ENCODE results near the gene CABLES2. TPM values are rescaled to one million over a fixed set of nuclear protein-coding genes. Genes with fewer than 3 reads are reported as not detected.

The CABLES2 gene
- total RNA-seq, 2 experiments from 2014 or later: 14.8 to 22.5 TPM

GRCh38 chr20:62428396-62429295 is 21.6 kb upstream of the CABLES2 start:
- H2AFZ ChIP-seq (ENCODE audit: low read length): no peak overlapping the region
- no peaks in the 10 kb centered on the region for H4K20me1 ChIP-seq (ENCODE audit: insufficient read depth, low read length)
- TF ChIP-seq EZH2phosphoT487 (IDR thresholded peaks at IDR 0.05; ENCODE audit: borderline replicate concordance, low read depth, low read length): no peak
- H3K36me3 ChIP-seq (ENCODE audit: insufficient read depth, low read length): no peaks in the 10 kb centered on the region
- no peaks in the 10 kb centered on the region for H3K4me1 ChIP-seq (ENCODE audit: insufficient read depth, low read length, poor library complexity, severe bottlenecking)
- CTCF ChIA-PET (ENCODE audit: unreplicated experiment): no interaction called here
- H3K4me2 ChIP-seq (ENCODE audit: low read length): no peak overlapping the region
- intact Hi-C loops (cut with micrococcal nuclease; ENCODE audit: unreplicated experiment): no loop called here
- no peak overlapping the region for H3K4me3 ChIP-seq (ENCODE audit: low read depth, low read length, poor library complexity, severe bottlenecking)
- POLR2A ChIA-PET: no interaction called here
- no TSS peak for BruUV-seq (replicated peaks)
- H3K79me2 ChIP-seq (ENCODE audit: insufficient read depth, low read depth, low read length): no peaks in the 10 kb centered on the region
- H3K9me3 ChIP-seq (ENCODE audit: low read length): no peaks in the 10 kb centered on the region
- H3K27ac ChIP-seq (ENCODE audit: low read depth, low read length, poor library complexity, severe bottlenecking): no peak overlapping the region
- no peaks in the 10 kb centered on the region for H3K9me2 ChIP-seq (ENCODE audit: insufficient read depth, low read length)
- DNase-seq (ENCODE audit: low spot score): no peak

- no peaks in the 10 kb centered on the region for H3K36me3 ChIP-seq (ENCODE audit: insufficient read depth, low read length)
- no peaks in the 10 kb centered on the region for H3K9me3 ChIP-seq (ENCODE audit: low read length)
- no peak for DNase-seq (ENCODE audit: low spot score)
- ChIA-PET CTCF (ENCODE audit: unreplicated experiment) (no interaction called here), POLR2A (no interaction called here)
- H3K4me3 ChIP-seq (ENCODE audit: low read depth, low read length, poor library complexity, severe bottlenecking): no peak overlapping the region
- no peak for TF ChIP-seq EZH2phosphoT487 (IDR thresholded peaks at IDR 0.05; ENCODE audit: borderline replicate concordance, low read depth, low read length)
- TF ChIP-seq CTCF (conservative IDR thresholded peaks at IDR 0.05; ENCODE audit: low read length): no peak
- BruUV-seq (replicated peaks): no TSS peak
- H3K79me2 ChIP-seq (ENCODE audit: insufficient read depth, low read depth, low read length): no peaks in the 10 kb centered on the region
- intact Hi-C loops (cut with micrococcal nuclease; ENCODE audit: unreplicated experiment): no loop called here
- no peaks in the 10 kb centered on the region for H3K4me1 ChIP-seq (ENCODE audit: insufficient read depth, low read length, poor library complexity, severe bottlenecking)
- no peak overlapping the region for H3K27ac ChIP-seq (ENCODE audit: low read depth, low read length, poor library complexity, severe bottlenecking)
- no peak overlapping the region for H2AFZ ChIP-seq (ENCODE audit: low read length)
- H3K9me2 ChIP-seq (ENCODE audit: insufficient read depth, low read length): no peaks in the 10 kb centered on the region
- H3K4me2 ChIP-seq (ENCODE audit: low read length): no peak overlapping the region
- H4K20me1 ChIP-seq (ENCODE audit: insufficient read depth, low read length): no peaks in the 10 kb centered on the region
Measured at GRCh38 chr20:62428002-62428372, 20.9 kb upstream of the CABLES2 start.

GRCh38 chr20:62427172-62428001 is 20.3 kb upstream of the CABLES2 start, which contains the start of gene RBBP8NL:
TSS of gene RBBP8NL (minus strand) at chr20:62427539. CDS start at chr20:62419647, 7,892 bp downstream.
- Histone ChIP-seq H3K27ac (ENCODE audit: low read depth, low read length, poor library complexity, severe bottlenecking) (no peak within 1 kb of the TSS), H3K4me2 (ENCODE audit: low read length) (no peak within 1 kb of the TSS), H3K4me3 (ENCODE audit: low read depth, low read length, poor library complexity, severe bottlenecking) (no peak within 1 kb of the TSS), H4K20me1 (ENCODE audit: insufficient read depth, low read length) (no peaks in the 10 kb centered on the region), H2AFZ (ENCODE audit: low read length) (no peak within 1 kb of the TSS), H3K4me1 (ENCODE audit: insufficient read depth, low read length, poor library complexity, severe bottlenecking) (no peaks in the 10 kb centered on the region), H3K79me2 (ENCODE audit: insufficient read depth, low read depth, low read length) (no peaks in the 10 kb centered on the region), H3K9me3 (ENCODE audit: low read length) (no peaks in the 10 kb centered on the region), H3K36me3 (ENCODE audit: insufficient read depth, low read length) (no peaks in the 10 kb centered on the region), H3K9me2 (ENCODE audit: insufficient read depth, low read length) (no peaks in the 10 kb centered on the region)
- ChIA-PET CTCF (ENCODE audit: unreplicated experiment) (no interaction called here), POLR2A (no interaction called here)
- no peak for TF ChIP-seq EZH2phosphoT487 (IDR thresholded peaks at IDR 0.05; ENCODE audit: borderline replicate concordance, low read depth, low read length)
- TF ChIP-seq CTCF (conservative IDR thresholded peaks at IDR 0.05; ENCODE audit: low read length): no peak
- BruUV-seq (replicated peaks): no TSS peak
- no peak for DNase-seq (ENCODE audit: low spot score)
- intact Hi-C loops (cut with micrococcal nuclease; ENCODE audit: unreplicated experiment): no loop called here

All from OCI-LY7 (cell line).